GM12874 (cell line): ENCODE measurements around the gene GIPR.
A peak's percentile ranks its signal among the peaks of the same experiment; 100 is the strongest.

Experiments used
- TF ChIP-seq, protein P1 (sequence below): IDR thresholded peaks from 2 replicates; pipeline ENCODE4 v1.5.1; 2011; ENCODE audit warnings: low read depth, mild to moderate bottlenecking, control low read depth, low read length, moderate library complexity; ENCODE audit not compliant: insufficient read depth

The GIPR gene

DNA sequence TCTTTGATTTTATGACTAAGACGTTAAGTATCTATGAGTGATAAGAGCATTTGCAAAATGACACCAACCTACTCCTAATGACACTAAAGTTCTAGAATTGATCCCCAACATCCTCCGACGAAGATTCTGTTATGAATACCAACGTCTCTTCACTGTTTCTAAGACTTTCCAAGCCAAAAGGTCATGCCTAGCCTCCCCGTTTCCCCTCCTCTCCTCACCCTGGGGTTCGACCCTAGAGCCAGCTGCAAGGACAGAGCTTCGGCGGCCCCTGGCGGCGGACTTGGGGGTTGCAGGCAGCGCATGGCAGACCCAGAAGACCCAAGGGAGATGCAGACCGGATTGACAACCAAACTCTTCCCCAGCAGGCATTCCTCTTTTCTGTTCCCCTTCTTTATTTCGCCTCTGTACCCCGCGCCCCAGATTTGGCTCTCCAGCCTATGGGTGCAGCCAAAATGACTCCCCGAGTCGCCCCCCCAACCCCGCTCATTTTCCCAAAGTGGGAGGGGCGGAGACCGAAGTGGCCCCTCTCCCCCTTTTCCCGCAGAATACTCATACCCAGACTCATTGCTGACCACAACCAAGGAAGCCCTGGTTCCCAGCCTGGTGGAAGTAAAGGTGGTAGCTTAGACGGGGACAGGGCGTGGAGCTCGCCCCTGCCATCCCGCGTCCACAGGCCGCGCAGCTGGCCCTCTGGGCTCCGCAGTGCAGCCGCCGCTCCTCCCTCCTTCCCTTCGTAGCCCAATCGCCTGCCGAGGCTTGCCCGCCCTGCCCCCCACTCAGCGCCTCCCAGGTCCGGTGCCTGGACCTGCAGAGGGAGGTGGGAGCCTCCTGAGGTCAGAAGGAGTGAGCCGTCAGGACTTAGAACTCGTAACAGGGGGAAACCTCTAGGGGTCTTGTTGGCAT lies 24.7 kb upstream of the GIPR start:
- TF ChIP-seq, protein P1, sequence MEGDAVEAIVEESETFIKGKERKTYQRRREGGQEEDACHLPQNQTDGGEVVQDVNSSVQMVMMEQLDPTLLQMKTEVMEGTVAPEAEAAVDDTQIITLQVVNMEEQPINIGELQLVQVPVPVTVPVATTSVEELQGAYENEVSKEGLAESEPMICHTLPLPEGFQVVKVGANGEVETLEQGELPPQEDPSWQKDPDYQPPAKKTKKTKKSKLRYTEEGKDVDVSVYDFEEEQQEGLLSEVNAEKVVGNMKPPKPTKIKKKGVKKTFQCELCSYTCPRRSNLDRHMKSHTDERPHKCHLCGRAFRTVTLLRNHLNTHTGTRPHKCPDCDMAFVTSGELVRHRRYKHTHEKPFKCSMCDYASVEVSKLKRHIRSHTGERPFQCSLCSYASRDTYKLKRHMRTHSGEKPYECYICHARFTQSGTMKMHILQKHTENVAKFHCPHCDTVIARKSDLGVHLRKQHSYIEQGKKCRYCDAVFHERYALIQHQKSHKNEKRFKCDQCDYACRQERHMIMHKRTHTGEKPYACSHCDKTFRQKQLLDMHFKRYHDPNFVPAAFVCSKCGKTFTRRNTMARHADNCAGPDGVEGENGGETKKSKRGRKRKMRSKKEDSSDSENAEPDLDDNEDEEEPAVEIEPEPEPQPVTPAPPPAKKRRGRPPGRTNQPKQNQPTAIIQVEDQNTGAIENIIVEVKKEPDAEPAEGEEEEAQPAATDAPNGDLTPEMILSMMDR: peak; percentile 99

DNA sequence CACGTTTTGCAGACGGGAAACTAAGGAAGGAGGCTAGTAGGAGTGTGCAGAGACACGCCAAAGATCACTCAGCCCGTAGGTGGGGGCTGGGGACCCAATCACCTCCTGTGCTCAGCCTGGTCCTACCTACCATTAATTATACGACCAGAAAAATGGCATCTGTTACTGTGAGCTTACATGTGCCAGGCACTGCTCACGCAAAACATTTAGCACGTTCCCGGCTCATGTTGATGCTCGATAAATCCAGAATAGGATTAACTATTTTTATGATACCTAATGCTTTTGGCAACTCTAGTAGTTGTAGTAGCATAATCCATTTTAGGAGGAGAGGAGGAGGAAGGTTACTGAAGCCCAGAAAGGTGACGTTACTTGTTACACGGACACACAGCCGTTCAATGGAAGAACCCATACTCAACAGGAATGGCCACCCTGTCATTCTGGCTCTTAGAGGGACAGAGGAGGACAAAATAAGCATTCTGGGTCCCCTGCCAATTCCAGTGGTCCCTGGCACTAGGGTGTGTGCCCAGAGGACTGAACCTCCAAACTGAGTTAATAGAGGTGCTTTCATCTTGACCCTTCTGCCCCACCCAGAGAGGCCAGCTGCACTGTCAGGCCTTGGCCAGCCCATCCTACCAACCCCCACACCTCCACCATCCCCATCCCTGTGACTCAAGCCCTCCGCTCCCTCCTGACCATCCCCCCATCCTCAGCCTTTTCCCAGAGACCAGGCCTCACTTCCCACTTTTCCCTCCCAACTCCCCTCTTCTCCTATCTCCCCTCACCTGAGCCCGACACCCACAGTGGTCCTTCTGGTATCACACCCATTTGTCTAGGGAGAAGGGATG lies 23.9 kb upstream of the GIPR start:
- TF ChIP-seq, protein P1: no peak

DNA sequence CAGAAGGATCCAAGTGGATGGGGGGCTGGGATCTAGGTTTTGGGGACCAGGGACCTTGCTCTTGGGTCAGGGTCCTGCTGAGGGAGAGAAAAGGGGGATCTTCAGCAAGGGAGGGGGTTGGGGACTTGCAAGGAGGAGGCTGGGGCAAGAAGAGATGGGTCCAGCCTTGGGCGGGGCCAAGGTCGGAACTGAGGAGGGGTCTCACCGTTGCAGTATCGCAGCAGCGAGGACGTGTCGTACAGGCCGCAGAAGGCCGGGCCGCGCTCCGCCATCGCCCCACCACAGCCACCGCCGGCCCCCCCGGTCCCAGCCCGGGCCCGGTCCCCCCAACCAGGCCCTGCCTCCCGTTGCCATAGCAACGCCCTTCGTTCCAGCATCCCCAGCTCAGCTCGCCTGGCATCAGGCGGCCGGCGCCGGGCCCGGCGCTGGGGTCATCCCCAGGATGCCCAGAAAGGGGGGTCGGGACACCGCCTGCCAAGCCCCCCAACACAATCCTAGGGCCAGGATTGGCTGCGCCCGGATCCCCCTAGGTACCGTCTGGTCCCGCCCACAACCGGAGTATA lies 22.9 kb upstream of the GIPR start:
- TF ChIP-seq, protein P1: no peak

DNA sequence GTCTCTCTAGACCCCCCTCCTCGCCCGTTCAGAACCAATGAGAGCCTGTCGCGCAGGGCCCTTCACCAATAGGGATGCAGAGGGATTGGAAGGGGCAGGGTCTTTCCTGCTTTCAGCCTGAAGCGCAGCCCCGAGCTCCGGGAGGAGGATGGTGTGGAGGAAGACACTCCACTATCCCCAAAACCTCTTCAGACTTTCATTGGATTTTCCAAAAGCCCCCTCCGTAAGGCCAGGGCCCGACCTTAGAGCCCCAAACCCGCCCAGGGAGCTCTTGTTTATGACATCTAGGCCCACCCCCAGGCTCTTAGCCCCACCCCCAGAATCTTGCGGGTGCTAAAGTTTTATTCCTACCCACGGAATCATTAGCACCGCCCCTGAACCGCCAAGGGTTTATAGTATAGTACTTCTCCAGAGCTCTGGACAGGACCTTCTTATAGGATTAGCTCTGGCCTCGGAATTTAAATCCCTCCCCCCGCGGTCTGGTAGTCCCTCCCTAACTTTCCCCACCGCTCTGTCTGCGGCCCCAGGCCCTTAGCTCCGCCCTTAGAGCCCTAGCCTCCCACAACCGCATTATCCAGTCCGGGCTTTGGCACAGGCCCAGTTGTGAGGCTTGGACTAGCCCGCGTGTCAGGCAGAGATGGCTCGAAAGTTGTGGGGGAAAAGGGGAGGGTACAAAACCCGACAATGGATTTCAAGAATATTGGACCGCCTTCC lies 22.2 kb upstream of the GIPR start:
- TF ChIP-seq, protein P1: no peak

DNA sequence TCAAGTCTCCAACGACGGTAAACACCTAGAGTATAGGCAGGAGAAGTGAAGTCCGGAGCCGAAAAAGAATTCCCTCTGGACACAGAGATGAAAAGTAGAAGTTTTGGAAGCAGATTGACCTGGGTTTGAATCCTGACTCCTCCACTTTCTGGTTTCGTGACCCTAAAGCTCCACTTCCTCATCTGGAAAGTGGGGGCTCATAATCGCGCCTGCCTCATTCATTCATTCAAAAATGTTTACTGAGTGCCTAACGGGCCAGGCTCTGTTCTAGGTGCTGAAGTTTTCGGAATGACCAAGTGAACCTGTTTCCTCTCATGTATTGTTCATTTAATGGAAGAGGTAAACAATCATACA lies 21.7 kb upstream of the GIPR start:
- TF ChIP-seq, protein P1: no peak

DNA sequence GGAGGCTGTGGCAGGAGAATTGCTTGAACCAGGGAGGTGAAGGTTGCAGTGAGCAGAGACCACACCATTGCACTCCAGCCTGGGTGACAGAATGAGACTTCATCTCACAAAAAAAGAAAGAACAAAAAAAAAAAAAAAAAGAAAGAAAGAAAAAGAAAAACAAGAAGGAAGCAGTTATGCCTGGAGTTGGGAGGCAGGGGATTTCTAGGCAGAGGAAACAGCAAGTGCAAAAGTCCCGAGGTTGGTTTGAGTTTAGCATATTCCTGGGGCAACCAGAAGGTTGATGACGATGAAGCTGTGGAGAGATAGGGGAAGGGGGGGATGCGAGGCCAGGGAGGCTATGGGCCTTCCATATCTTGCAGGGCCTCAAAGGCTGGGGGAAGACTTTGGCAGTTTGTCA lies 17.3 kb upstream of the GIPR start:
- TF ChIP-seq, protein P1: no peak

DNA sequence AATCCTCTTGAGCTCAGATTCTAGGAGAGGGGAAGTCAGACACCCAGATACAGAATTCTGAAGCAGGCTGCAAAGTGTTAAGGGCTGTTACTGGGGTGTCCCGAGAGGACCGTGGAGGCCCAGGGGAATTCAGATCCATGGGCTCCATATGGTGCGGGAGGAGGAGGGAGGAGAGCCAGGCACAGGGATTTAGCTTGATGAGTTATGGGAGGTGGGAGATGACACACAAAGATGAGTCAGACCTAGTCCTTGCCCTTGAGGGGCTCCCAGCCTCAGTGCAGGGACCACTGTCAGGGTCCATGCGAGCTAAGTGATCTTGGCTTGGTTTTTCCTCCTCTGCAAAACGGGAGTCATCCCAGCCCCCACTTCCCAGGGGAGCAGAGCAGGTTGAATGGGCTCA lies 14.4 kb upstream of the GIPR start:
- TF ChIP-seq, protein P1: no peak
